DMS 273 (cell line): Measurements from ENCODE around the gene ARL8A.
"Not testable (repeated sequence)": the region's sequence is repeated elsewhere in the genome, so short reads cannot be mapped to it uniquely, and the experiment has no call there.

Source experiments
- DNase-seq: peaks from one replicate; lab custom pipeline; 2025; ENCODE audit not compliant: unreplicated experiment; lab: John Stamatoyannopoulos, UW

ARL8A gene

GRCh38 chr1:202143011-202143767 lies 1.3 kb downstream of the ARL8A start:
- no peak for DNase-seq

GRCh38 chr1:202141468-202141867 lies 3.1 kb downstream of the ARL8A start:
- DNase-seq = not testable (repeated sequence)

GRCh38 chr1:202140833-202141232 lies 3.7 kb downstream of the ARL8A start:
- DNase-seq = no peak

GRCh38 chr1:202135221-202135721 lies 9.3 kb downstream of the ARL8A start:
- DNase-seq = peak; percentile 86

- DNase-seq = peak; percentile 52
These were observed 9.8 kb downstream of the ARL8A start for GRCh38 chr1:202134645-202135172.

- DNase-seq = no peak
These were observed 10.5 kb downstream of the ARL8A start for GRCh38 chr1:202133989-202134388.

- no peak for DNase-seq
These were observed 11.0 kb downstream of the ARL8A start for GRCh38 chr1:202133496-202133895.

GRCh38 chr1:202133001-202133400 lies 11.5 kb downstream of the ARL8A start:
- no peak for DNase-seq

GRCh38 chr1:202131956-202132821 lies 12.3 kb downstream of the ARL8A start:
- no peak for DNase-seq

- DNase-seq = no peak
These were observed 13.6 kb downstream of the ARL8A start for GRCh38 chr1:202130816-202131522.

GRCh38 chr1:202130297-202130721 lies 14.2 kb downstream of the ARL8A start:
- DNase-seq = peak; percentile 41

- DNase-seq = peak; percentile 40
These were observed 14.9 kb downstream of the ARL8A start for GRCh38 chr1:202129453-202130296.

- DNase-seq = no peak
These were observed 16.5 kb downstream of the ARL8A start for GRCh38 chr1:202127836-202128622.

- DNase-seq = no peak
These were observed 17.5 kb downstream of the ARL8A start for GRCh38 chr1:202127061-202127460.

GRCh38 chr1:202126426-202126825 lies 18.1 kb downstream of the ARL8A start:
- DNase-seq = no peak

- no peak for DNase-seq
These were observed 18.9 kb downstream of the ARL8A start for GRCh38 chr1:202125611-202126010.

- DNase-seq = peak; percentile 91
These were observed 20.4 kb downstream of the ARL8A start for GRCh38 chr1:202124142-202124541.

- no peak for DNase-seq
These were observed 21.2 kb downstream of the ARL8A start for GRCh38 chr1:202123336-202123813.
